A549 (cell line): ENCODE data around the gene WEE2. TPM values are rescaled to one million over a fixed set of nuclear protein-coding genes. Genes with fewer than 3 reads are reported as not detected.
"Not testable (repeated sequence)": the region's sequence is repeated elsewhere in the genome, so short reads cannot be mapped to it uniquely, and the experiment has no call there.

Experiments
- ATAC-seq, 2 experiments: fragments of 200-7000 bp in 1 of 2; fragments of >200 bp in 1 of 2; cut with Nextera tagmentation in 1 of 2; cut with Tn5 transposase in 1 of 2; 3 replicates each; pipeline versions ENCODE4 v1.8.0 to v1.9.1; 2018 to 2020; ENCODE audit warnings: mild to moderate bottlenecking in 1 of 2, moderate library complexity in 1 of 2
- CTCF ChIA-PET: fragments of 300-600 bp; sonication (Branson Sonifier 250); formaldehyde crosslinking; extraction: SDS; loops from one replicate; lab custom pipeline; 2021; ENCODE audit warnings: antibody characterized with exemption, inconsistent platforms; lab: Yijun Ruan, JAX
- POLR2A ChIA-PET: fragments of 350-600 bp; formaldehyde crosslinking; extraction: SDS; loops from one replicate; lab custom pipeline; 2021; ENCODE audit warnings: antibody characterized with exemption, inconsistent platforms; lab: Yijun Ruan, JAX
- DNase-seq, 2 experiments: peaks; one replicate each; pipeline versions ENCODE4 v3.0.0 to v3.0.0-alpha.2; 2011 to 2016; ENCODE audit warnings: low read depth in 1 of 2, low spot score in 1 of 2
- FAIRE-seq: peaks from 2 replicates; lab custom pipeline; 2011; peaks lifted over from hg19 to GRCh38; lab: Jason Lieb, UNC
- H3K27ac ChIP-seq, 2 experiments: fragments of >200 bp; sonication (Bioruptor Twin); formaldehyde crosslinking; 3 replicates each; pipeline ENCODE4 v1.5.1; 2016 to 2017
- H3K4me1 ChIP-seq: fragments of >200 bp; sonication (Bioruptor Twin); formaldehyde crosslinking; 3 replicates; pipeline ENCODE4 v1.6.1; 2016
- H3K4me2 ChIP-seq: fragments of >200 bp; sonication (Bioruptor Twin); formaldehyde crosslinking; 3 replicates; pipeline ENCODE4 v1.6.1; 2016
- H3K4me3 ChIP-seq: fragments of >200 bp; sonication (Bioruptor Twin); formaldehyde crosslinking; 3 replicates; pipeline ENCODE4 v1.5.1; 2016
- H3K9me3 ChIP-seq: fragments of >200 bp; sonication (Bioruptor Twin); formaldehyde crosslinking; 3 replicates; pipeline ENCODE4 v1.6.1; 2016
- BHLHE40 ChIP-seq: IDR thresholded peaks from 2 replicates; pipeline ENCODE4 v1.6.1; 2012; ENCODE audit warnings: low read depth, low read length, inconsistent platforms
- CBX2 ChIP-seq: fragments of 200-600 bp; sonication (generic); IDR thresholded peaks from 2 replicates; pipeline ENCODE4 v1.6.1; 2016; ENCODE audit warnings: low read depth, mild to moderate bottlenecking, borderline replicate concordance
- CEBPB ChIP-seq, 2 experiments: fragments of >200 bp in 1 of 2; sonication (Bioruptor Twin) in 1 of 2; formaldehyde crosslinking in 1 of 2; IDR thresholded peaks; 2 replicates each; pipeline ENCODE4 v1.6.1; 2012 to 2016
- E2F6 ChIP-seq: IDR thresholded peaks from 2 replicates; pipeline ENCODE4 v1.6.1; 2012; ENCODE audit warnings: low read depth, borderline replicate concordance
- EHF ChIP-seq: fragments of 250-450 bp; sonication (Bioruptor Pico); IDR thresholded peaks from 2 replicates; pipeline ENCODE4 v1.5.0; 2020; ENCODE audit warnings: mild to moderate bottlenecking
- EHMT2 ChIP-seq: fragments of 200-600 bp; sonication (generic); IDR thresholded peaks from 2 replicates; pipeline ENCODE4 v1.6.1; 2016; ENCODE audit warnings: antibody characterized with exemption, low read depth, mild to moderate bottlenecking, moderate library complexity
- ESRRA ChIP-seq: fragments of 150-350 bp; IDR thresholded peaks from 2 replicates; pipeline ENCODE4 v1.6.1; 2014; ENCODE audit warnings: mild to moderate bottlenecking, low read length, borderline replicate concordance
- FOSB ChIP-seq: fragments of 250-450 bp; sonication (Bioruptor Pico); IDR thresholded peaks from 2 replicates; pipeline ENCODE4 v1.5.0; 2020; ENCODE audit warnings: mild to moderate bottlenecking, moderate library complexity
- FOXS1 ChIP-seq: fragments of 250-450 bp; sonication (Bioruptor Pico); IDR thresholded peaks from 2 replicates; pipeline ENCODE4 v1.5.0; 2020; ENCODE audit warnings: mild to moderate bottlenecking, moderate library complexity
- GATA3 ChIP-seq: IDR thresholded peaks from 2 replicates; pipeline ENCODE4 v1.6.1; 2012; ENCODE audit warnings: borderline replicate concordance
- HEYL ChIP-seq: fragments of 250-450 bp; sonication (Bioruptor Pico); IDR thresholded peaks from 2 replicates; pipeline ENCODE4 v1.8.0; 2021; ENCODE audit warnings: mild to moderate bottlenecking, moderate library complexity
- HOXA7 ChIP-seq: fragments of 250-450 bp; sonication (Bioruptor Pico); IDR thresholded peaks from 2 replicates; pipeline ENCODE4 v1.5.0; 2020; ENCODE audit warnings: mild to moderate bottlenecking, moderate library complexity
- JUNB ChIP-seq: fragments of >200 bp; sonication (Bioruptor Twin); formaldehyde crosslinking; IDR thresholded peaks from 2 replicates; pipeline ENCODE4 v1.6.1; 2016
- MAFK ChIP-seq: fragments of 450-650 bp; IDR thresholded peaks from 2 replicates; pipeline ENCODE4 v1.6.1; 2014; ENCODE audit not compliant: partially characterized antibody
- NFE2L2 ChIP-seq: fragments of 150-350 bp; conservative IDR thresholded peaks from 2 replicates; pipeline ENCODE4 v1.6.1; 2014; ENCODE audit warnings: low read length
- POLR2A ChIP-seq: IDR thresholded peaks from 2 replicates; pipeline ENCODE4 v1.6.1; 2012; ENCODE audit warnings: mild to moderate bottlenecking, low read length
- POLR2AphosphoS2 ChIP-seq: conservative IDR thresholded peaks from 2 replicates; pipeline ENCODE4 v1.6.1; 2012; ENCODE audit warnings: low read length, improper control_type of control experiment, inconsistent platforms
- RARB ChIP-seq: fragments of 250-450 bp; sonication (Bioruptor Pico); IDR thresholded peaks from 2 replicates; pipeline ENCODE4 v1.8.0; 2021; ENCODE audit warnings: mild to moderate bottlenecking, moderate library complexity
- RCOR1 ChIP-seq: fragments of 150-350 bp; IDR thresholded peaks from 2 replicates; pipeline ENCODE4 v1.6.1; 2014; ENCODE audit warnings: antibody characterized with exemption, low read length, low read depth
- RNF2 ChIP-seq: fragments of 200-600 bp; sonication (generic); IDR thresholded peaks from 2 replicates; pipeline ENCODE4 v1.6.1; 2016; ENCODE audit warnings: low read depth, mild to moderate bottlenecking, antibody characterized with exemption, moderate library complexity, borderline replicate concordance
- SMC3 ChIP-seq: fragments of >200 bp; sonication (Bioruptor Twin); formaldehyde crosslinking; IDR thresholded peaks from 3 replicates; pipeline ENCODE4 v1.6.1; 2018; ENCODE audit warnings: inconsistent platforms
- SREBF2 ChIP-seq: fragments of 450-650 bp; IDR thresholded peaks from 2 replicates; pipeline ENCODE4 v1.6.1; 2014; ENCODE audit warnings: mild to moderate bottlenecking, moderate library complexity
- TFCP2L1 ChIP-seq: fragments of 250-450 bp; sonication (Bioruptor Pico); IDR thresholded peaks from 2 replicates; pipeline ENCODE4 v1.5.0; 2021; ENCODE audit warnings: mild to moderate bottlenecking
- ZFP36 ChIP-seq: fragments of 450-650 bp; IDR thresholded peaks from 2 replicates; pipeline ENCODE4 v1.6.1; 2014; ENCODE audit warnings: borderline replicate concordance; ENCODE audit not compliant: partially characterized antibody
- ZNF302 ChIP-seq: fragments of 250-450 bp; sonication (Bioruptor Pico); IDR thresholded peaks from 2 replicates; pipeline ENCODE4 v1.9.0; 2021; ENCODE audit warnings: inconsistent platforms, mild to moderate bottlenecking, moderate library complexity
- ZSCAN20 ChIP-seq: fragments of 250-450 bp; sonication (Bioruptor Pico); IDR thresholded peaks from 2 replicates; pipeline ENCODE4 v1.8.0; 2022; ENCODE audit warnings: mild to moderate bottlenecking, moderate library complexity
- WGBS: methylation state at CpG from one replicate; pipeline ENCODE4 v1.1.6; 2017; ENCODE audit errors: missing lambda C conversion rate; 5-methylcytosine and 5-hydroxymethylcytosine counted together
- polyA plus RNA-seq, 4 experiments: library from polyadenylated mRNA; depleted of rRNA in 3 of 4; stranded (reverse); fragments of >200 nt; fragmentation: RNase III in 1 of 4; extraction: RNeasy Plus Mini Kit Qiagen cat#74134 plus additional on column Dnase treatment in 1 of 4; gene quantifications; 2 replicates in 3 of 4; 3 replicates in 1 of 4; pipeline ENCODE4 v1.2.3, GENCODE V29; 2011 to 2017
- TF ChIP-seq, protein P1 (sequence below): fragments of 450-650 bp; IDR thresholded peaks from 2 replicates; pipeline ENCODE4 v1.6.1; 2014; ENCODE audit warnings: antibody characterized with exemption
- TF ChIP-seq, protein P2 (sequence below): fragments of 250-450 bp; sonication (Bioruptor Pico); IDR thresholded peaks from 2 replicates; pipeline ENCODE4 v1.5.0; 2021; ENCODE audit warnings: mild to moderate bottlenecking, moderate library complexity, borderline replicate concordance

The WEE2 gene
- polyA plus RNA-seq, 2 of the 4 experiments (the other 2 are of a cell fraction): not detected

GRCh38 chr7:141686670-141687069, 21.5 kb upstream of the WEE2 start:
- ChIA-PET CTCF (interaction anchor here (0.8 to 1.4 kb wide), 4 partner anchors 15 to 52 kb away, joined by 3 to 4 read pairs (median 3); partner anchors contain the start of genes DENND11 and SSBP1), POLR2A (no interaction called here)
- H3K27ac ChIP-seq: no peak overlapping the region
- FAIRE-seq (no peak), ATAC-seq (no peak), DNase-seq (no peak)
- H3K4me1 ChIP-seq: no peaks in the 10 kb centered on the region
- WGBS: 90% methylated on average over 6 of the region's 6 CpGs
- H3K4me2 ChIP-seq: no peak overlapping the region
- H3K9me3 ChIP-seq: no peaks in the 10 kb centered on the region
- no peak overlapping the region for H3K4me3 ChIP-seq
- no peak for TF ChIP-seq RNF2
- TF ChIP-seq HEYL: no peak

- Histone ChIP-seq H3K4me3 (no peak overlapping the region), H3K9me3 (no peaks in the 10 kb centered on the region), H3K4me1 (0 out of 3 replicates have a peak, but pooled peaks cover under 1% of the 10 kb centered on the region), H3K4me2 (no peak overlapping the region), H3K27ac (no peak overlapping the region)
- no peak for TF ChIP-seq E2F6
- no peak for TF ChIP-seq TFCP2L1 (CRISPR knock-in tag)
- no peak for TF ChIP-seq RCOR1
- no peak for TF ChIP-seq MAFK
- TF ChIP-seq CBX2: no peak
- TF ChIP-seq RARB (CRISPR knock-in tag): no peak
- TF ChIP-seq ZFP36: no peak
- TF ChIP-seq POLR2A: no peak
- TF ChIP-seq, protein P1, sequence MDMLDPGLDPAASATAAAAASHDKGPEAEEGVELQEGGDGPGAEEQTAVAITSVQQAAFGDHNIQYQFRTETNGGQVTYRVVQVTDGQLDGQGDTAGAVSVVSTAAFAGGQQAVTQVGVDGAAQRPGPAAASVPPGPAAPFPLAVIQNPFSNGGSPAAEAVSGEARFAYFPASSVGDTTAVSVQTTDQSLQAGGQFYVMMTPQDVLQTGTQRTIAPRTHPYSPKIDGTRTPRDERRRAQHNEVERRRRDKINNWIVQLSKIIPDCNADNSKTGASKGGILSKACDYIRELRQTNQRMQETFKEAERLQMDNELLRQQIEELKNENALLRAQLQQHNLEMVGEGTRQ: no peak
- no peak for TF ChIP-seq FOSB (CRISPR knock-in tag)
- no peak for TF ChIP-seq EHMT2
- TF ChIP-seq ESRRA: no peak
- no peak for TF ChIP-seq ZSCAN20 (CRISPR knock-in tag)
- CTCF ChIA-PET: interaction anchor here (1.0 to 1.4 kb wide), 3 partner anchors 33 to 98 kb away, joined by 3 to 6 read pairs (median 4); partner anchors contain the start of gene SSBP1
- no peak for ATAC-seq
- no peak for FAIRE-seq
- POLR2A ChIA-PET: no interaction called here
- WGBS: 96% methylated on average over 5 of the region's 5 CpGs
- no peak for DNase-seq
Observed at GRCh38 chr7:141688043-141688442, 20.1 kb upstream of the WEE2 start.

GRCh38 chr7:141689072-141689825, 18.9 kb upstream of the WEE2 start:
- ATAC-seq: not testable (repeated sequence)

DNA sequence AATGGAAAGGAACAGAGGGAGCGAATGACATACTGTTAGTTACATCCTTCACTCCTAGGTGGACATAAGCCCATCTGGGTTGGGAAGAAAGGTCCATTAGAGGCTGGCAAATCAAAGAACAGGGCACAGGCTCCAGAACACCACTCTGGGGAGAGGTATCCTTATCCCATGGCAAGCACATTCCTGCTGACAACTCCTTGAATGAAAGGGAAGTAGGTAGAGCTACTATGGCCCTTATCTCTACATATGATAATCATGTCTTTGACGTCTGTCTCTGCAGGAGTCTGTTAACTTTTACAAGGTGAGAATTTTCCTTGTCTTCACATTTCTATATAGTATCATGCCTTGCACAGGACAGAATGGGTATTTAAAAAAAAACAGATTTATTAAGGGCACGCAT, 16.6 kb upstream of the WEE2 start:
- no peak for FAIRE-seq
- no peak overlapping the region for H3K27ac ChIP-seq
- no peak overlapping the region for H3K4me2 ChIP-seq
- no peaks in the 10 kb centered on the region for H3K9me3 ChIP-seq
- H3K4me1 ChIP-seq: peaks cover 24% of the 10 kb centered on the region
- WGBS: 90% methylated on average over 3 of the region's 3 CpGs
- no peak overlapping the region for H3K4me3 ChIP-seq
- CTCF ChIA-PET: no interaction called here
- DNase-seq: no peak
- POLR2A ChIA-PET: no interaction called here
- ATAC-seq: no peak
- TF ChIP-seq BHLHE40 (no peak), JUNB (no peak), SREBF2 (no peak), ESRRA (no peak), HOXA7 (no peak), RNF2 (no peak), HEYL (no peak), NFE2L2 (no peak), CEBPB (IDR thresholded peaks at IDR 0.05) (no peak), EHF (CRISPR knock-in tag) (no peak), POLR2AphosphoS2 (no peak), RCOR1 (no peak), ZNF302 (CRISPR knock-in tag) (no peak), FOXS1 (no peak), SMC3 (no peak), GATA3 (no peak), TFCP2L1 (CRISPR knock-in tag) (no peak)
- TF ChIP-seq, protein P2, sequence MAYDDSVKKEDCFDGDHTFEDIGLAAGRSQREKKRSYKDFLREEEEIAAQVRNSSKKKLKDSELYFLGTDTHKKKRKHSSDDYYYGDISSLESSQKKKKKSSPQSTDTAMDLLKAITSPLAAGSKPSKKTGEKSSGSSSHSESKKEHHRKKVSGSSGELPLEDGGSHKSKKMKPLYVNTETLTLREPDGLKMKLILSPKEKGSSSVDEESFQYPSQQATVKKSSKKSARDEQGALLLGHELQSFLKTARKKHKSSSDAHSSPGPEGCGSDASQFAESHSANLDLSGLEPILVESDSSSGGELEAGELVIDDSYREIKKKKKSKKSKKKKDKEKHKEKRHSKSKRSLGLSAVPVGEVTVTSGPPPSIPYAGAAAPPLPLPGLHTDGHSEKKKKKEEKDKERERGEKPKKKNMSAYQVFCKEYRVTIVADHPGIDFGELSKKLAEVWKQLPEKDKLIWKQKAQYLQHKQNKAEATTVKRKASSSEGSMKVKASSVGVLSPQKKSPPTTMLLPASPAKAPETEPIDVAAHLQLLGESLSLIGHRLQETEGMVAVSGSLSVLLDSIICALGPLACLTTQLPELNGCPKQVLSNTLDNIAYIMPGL (CRISPR knock-in tag): no peak
- TF ChIP-seq, protein P1: no peak

More at GRCh38 chr7:141689072-141689825, 18.9 kb upstream of the WEE2 start:
- CTCF ChIA-PET: interaction anchor here (1.0 to 1.4 kb wide), 3 partner anchors 34 to 97 kb away, joined by 3 to 6 read pairs (median 4); partner anchors contain the start of gene SSBP1
- H3K9me3 ChIP-seq, DNase-seq, H3K27ac ChIP-seq, H3K4me1 ChIP-seq, H3K4me3 ChIP-seq, H3K4me2 ChIP-seq, POLR2A ChIA-PET, FAIRE-seq: not testable (repeated sequence)
- 95% methylated on average over 3 of the region's 3 CpGs for WGBS
